Activated CD8-positive, alpha-beta T cell treated with anti-CD3 and anti-CD28 coated beads for 36 hours (primary cell): ENCODE measurements around the gene BSPRY. TPM values are rescaled to one million over a fixed set of nuclear protein-coding genes. Genes with fewer than 3 reads are reported as not detected.

Experiments
- ATAC-seq: fragments of 200-7000 bp; cut with Tn5 transposase; one replicate; pipeline ENCODE4 v1.10.0; 2021; ENCODE audit warnings: mild to moderate bottlenecking, moderate library complexity
- CTCF ChIA-PET: fragments of 350-600 bp; sonication (Branson Sonifier 250); formaldehyde crosslinking; loops from one replicate; lab custom pipeline; 2021; ENCODE audit warnings: antibody characterized with exemption; lab: Charles Lee
- POLR2A ChIA-PET: fragments of 350-600 bp; sonication (Branson Sonifier 250); formaldehyde crosslinking; loops from one replicate; lab custom pipeline; 2021; ENCODE audit warnings: antibody characterized with exemption; lab: Charles Lee
- DNase-seq: peaks from one replicate; pipeline ENCODE4 v3.0.0-alpha.2; 2020
- H3K27ac Mint-ChIP-seq: one replicate; pipeline ENCODE4 v1.8.0; 2021; ENCODE audit warnings: mild to moderate bottlenecking, mixed read lengths
- H3K27me3 Mint-ChIP-seq: one replicate; pipeline ENCODE4 v1.8.0; 2021; ENCODE audit warnings: mixed read lengths
- H3K36me3 Mint-ChIP-seq: one replicate; pipeline ENCODE4 v1.8.0; 2021; ENCODE audit warnings: low read depth, mixed read lengths
- H3K4me1 Mint-ChIP-seq: one replicate; pipeline ENCODE4 v1.8.0; 2021; ENCODE audit warnings: low read depth, mixed read lengths
- H3K4me3 Mint-ChIP-seq: one replicate; pipeline ENCODE4 v1.8.0; 2021; ENCODE audit warnings: mild to moderate bottlenecking, moderate library complexity, mixed read lengths
- H3K9me3 Mint-ChIP-seq: one replicate; pipeline ENCODE4 v1.8.0; 2021; ENCODE audit warnings: mixed read lengths
- CTCF ChIP-seq: fragments of 200-600 bp; IDR thresholded peaks from one replicate; pipeline ENCODE4 v1.8.0; 2022; ENCODE audit warnings: antibody characterized with exemption, mild to moderate bottlenecking
- intact Hi-C: fragments of 100-400 bp; cut with micrococcal nuclease; formaldehyde crosslinking; loops from one replicate; pipeline ENCODE4 v1.10.0; 2022
- total RNA-seq, 2 experiments: library from RNA; stranded (reverse); gene quantifications; one replicate each; pipeline ENCODE4 v1.2.3, GENCODE V29; 2021

The BSPRY gene
- total RNA-seq, 2 experiments from 2014 or later: 8.2 to 9.1 TPM

- no peaks in the 10 kb centered on the region for H3K27me3 Mint-ChIP-seq
- TF ChIP-seq CTCF: no peak
- no peaks in the 10 kb centered on the region for H3K9me3 Mint-ChIP-seq
- CTCF ChIA-PET: interaction anchor here (2.0 kb wide), 1 partner anchor 10 kb away, joined by 7 read pairs; the partner anchor contains the start of gene ALAD
- H3K36me3 Mint-ChIP-seq: peaks cover 7% of the 10 kb centered on the region
- ATAC-seq (no peak), DNase-seq (no peak)
- intact Hi-C loops: no loop called here
- H3K4me1 Mint-ChIP-seq: no peaks in the 10 kb centered on the region
- H3K4me3 Mint-ChIP-seq: no peak overlapping the region
- POLR2A ChIA-PET: no interaction called here
- no peak overlapping the region for H3K27ac Mint-ChIP-seq
Measured at GRCh38 chr9:113390192-113390960, 41.0 kb downstream of the BSPRY start.

DNA sequence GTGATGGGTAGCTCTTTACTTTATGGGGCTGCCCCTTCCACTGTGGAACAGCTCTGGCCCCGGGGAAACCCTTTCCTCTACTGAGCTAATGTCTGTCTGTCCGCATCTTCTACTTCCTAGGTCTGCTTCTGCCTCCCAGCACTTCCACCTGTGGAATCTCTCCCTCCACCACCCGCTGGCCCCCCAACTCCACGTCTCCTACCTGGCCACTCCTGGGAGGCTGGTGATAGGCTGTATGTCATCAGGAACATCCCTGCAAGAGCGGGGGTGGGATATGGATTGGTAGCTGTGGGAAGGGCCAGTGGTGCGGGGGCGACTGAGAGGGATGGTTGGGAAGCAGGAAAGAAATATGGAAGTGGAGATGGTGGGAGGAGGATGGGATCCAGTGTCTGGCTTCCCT lies 42.6 kb downstream of the BSPRY start:
- Mint-ChIP-seq H3K36me3 (peaks cover 7% of the 10 kb centered on the region), H3K27me3 (no peaks in the 10 kb centered on the region), H3K9me3 (no peaks in the 10 kb centered on the region), H3K27ac (no peak overlapping the region), H3K4me1 (no peaks in the 10 kb centered on the region), H3K4me3 (no peak overlapping the region)
- intact Hi-C loops: no loop called here
- POLR2A ChIA-PET: interaction anchor here (0.9 kb wide), 1 partner anchor 47 kb away, joined by 3 read pairs; no protein-coding TSS in a partner anchor
- CTCF ChIA-PET: interaction anchor here (1.0 to 2.0 kb wide), 3 partner anchors 9 to 250 kb away, joined by 3 to 7 read pairs (median 4); partner anchors contain the start of gene ALAD
- ATAC-seq (no peak), DNase-seq (no peak)
- no peak for TF ChIP-seq CTCF

- H3K36me3 Mint-ChIP-seq: peaks cover 4% of the 10 kb centered on the region
- intact Hi-C loops: no loop called here
- H3K4me1 Mint-ChIP-seq: no peaks in the 10 kb centered on the region
- CTCF ChIA-PET: interaction anchor here (1.6 kb wide), 1 partner anchor 198 kb away, joined by 4 read pairs; no protein-coding TSS in a partner anchor
- POLR2A ChIA-PET: no interaction called here
- no peaks in the 10 kb centered on the region for H3K9me3 Mint-ChIP-seq
- no peak for TF ChIP-seq CTCF
- ATAC-seq (no peak), DNase-seq (no peak)
- H3K4me3 Mint-ChIP-seq: no peak overlapping the region
- H3K27me3 Mint-ChIP-seq: no peaks in the 10 kb centered on the region
- H3K27ac Mint-ChIP-seq: no peak overlapping the region
Measured at GRCh38 chr9:113393281-113393680, 43.9 kb downstream of the BSPRY start.

GRCh38 chr9:113395000-113395861 lies 45.9 kb downstream of the BSPRY start:
- Mint-ChIP-seq H3K27me3 (no peaks in the 10 kb centered on the region), H3K9me3 (no peaks in the 10 kb centered on the region), H3K4me1 (peaks cover 5% of the 10 kb centered on the region), H3K4me3 (no peak overlapping the region), H3K36me3 (peaks cover 4% of the 10 kb centered on the region), H3K27ac (no peak overlapping the region)
- ATAC-seq (no peak), DNase-seq (no peak)
- no peak for TF ChIP-seq CTCF
- intact Hi-C loops: no loop called here
- CTCF ChIA-PET: no interaction called here
- POLR2A ChIA-PET: no interaction called here
